Lung microvascular endothelial cell (primary cell): ENCODE measurements around the gene FERMT2. TPM values are rescaled to one million over a fixed set of nuclear protein-coding genes. Genes with fewer than 3 reads are reported as not detected.
"Not testable (repeated sequence)": the region's sequence is repeated elsewhere in the genome, so short reads cannot be mapped to it uniquely, and the experiment has no call there.

Experiments used
- DNase-seq, 2 donors: peaks; one replicate each; pipeline versions ENCODE4 v3.0.0 to v3.0.0-alpha.2; 2010; ENCODE audit warnings: low read depth in 2 of 2
- total RNA-seq: library from RNA; depleted of rRNA; stranded (reverse); fragments of >200 nt; gene quantifications from 2 replicates; pipeline ENCODE4 v1.2.1, GENCODE V29; 2014

FERMT2 gene
- total RNA-seq, 1 donor from 2014 or later = 61.3 TPM

DNA sequence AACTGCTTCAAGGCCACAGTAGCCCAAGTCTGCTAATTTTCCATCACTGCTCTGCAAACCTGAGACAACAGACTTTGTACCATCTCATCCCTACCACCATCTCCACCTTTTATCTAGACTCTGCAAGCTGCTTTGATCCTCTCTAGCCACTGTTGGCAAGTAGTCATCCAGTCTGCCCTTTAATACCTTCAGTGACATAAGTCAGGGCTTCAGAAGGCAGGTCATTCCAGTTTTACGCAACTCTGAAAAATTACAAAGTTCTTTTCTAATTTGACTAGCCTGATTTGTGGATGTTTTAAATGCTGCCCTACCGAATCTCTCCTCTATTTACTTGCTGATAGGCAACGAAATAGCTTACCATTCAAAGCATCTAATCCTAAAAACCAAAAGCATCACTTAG lies 2.8 kb downstream of the FERMT2 start:
- DNase-seq = no peak

DNA sequence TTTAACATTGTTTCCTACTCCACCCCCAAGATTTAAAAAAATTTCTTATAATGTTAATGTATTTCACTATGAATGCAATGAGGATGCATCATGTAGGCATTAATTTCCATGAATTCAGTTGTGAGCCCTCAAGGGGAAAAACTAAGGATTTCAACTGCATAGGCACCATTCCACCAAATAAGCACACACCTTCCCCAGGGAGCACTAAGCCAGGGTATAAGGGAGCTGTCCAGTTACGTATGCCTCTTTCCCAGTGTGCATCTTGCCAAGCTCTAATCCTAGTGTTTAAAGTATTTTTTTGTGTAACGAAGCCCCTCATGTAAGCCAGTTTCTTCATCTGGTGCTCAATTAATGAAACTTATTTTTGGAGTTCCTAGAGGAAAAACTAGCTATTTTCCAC lies 6.6 kb downstream of the FERMT2 start:
- DNase-seq = no peak

GRCh38 chr14:52939427-52939826 lies 11.4 kb downstream of the FERMT2 start:
- no peak for DNase-seq

DNA sequence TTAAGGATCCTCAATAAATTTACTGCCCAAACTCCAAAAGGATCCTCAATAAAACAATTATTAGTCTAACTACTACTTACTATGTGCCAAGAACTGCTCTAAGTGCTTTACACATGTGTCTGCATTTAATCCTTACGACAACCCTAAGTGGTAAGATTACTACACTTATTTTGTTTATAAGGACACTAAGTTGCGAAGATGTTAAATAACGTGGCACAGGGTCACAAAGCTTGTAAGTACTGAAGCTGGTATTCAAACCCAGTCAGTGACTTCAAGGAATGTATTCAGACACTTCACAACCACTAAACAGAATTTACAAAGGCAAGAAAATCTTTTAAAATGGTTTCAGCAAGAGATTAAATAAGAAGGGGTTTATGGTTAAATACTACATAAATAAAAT lies 13.0 kb downstream of the FERMT2 start:
- no peak for DNase-seq

DNA sequence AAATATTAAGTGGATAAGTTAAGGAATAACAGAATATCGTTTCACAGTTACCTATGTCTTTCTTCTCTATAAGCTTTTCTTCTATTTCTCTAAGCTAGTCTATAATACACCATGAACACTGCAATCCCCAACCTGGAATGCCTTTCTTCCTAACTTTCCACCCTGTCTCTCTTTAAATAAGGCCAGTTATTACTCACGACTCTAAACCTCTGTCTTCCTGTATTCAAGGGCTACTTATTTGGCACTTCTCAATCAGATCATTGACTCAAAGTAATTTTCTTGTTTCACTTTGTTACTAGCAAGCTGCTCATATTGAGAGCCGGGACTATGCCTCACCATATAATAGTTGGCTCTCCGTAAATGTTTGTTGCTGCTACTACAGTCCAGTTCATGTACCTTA lies 13.5 kb downstream of the FERMT2 start:
- DNase-seq = no peak

DNA sequence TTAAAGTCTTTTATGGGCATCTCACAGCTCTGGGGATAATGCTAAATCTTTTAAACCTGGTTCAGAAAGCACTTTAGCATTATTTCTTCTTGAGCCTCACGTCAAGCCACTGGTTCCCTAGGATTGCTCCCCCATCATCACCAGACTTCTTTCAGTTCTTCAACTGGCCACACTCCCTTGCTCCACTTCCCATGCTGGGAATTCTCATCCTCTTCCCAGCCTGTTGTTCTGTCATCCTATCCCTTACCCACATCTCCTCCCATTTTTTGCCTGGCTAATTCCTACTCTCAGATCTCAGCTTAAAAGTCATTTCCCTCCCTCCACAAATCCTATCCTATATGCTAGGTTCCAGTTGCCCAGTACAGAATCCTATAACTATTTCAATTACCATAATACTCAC lies 14.4 kb downstream of the FERMT2 start:
- DNase-seq = no peak

GRCh38 chr14:52935833-52936232 lies 15.0 kb downstream of the FERMT2 start:
- no peak for DNase-seq

GRCh38 chr14:52934762-52935161 lies 16.1 kb downstream of the FERMT2 start:
- no peak for DNase-seq

DNA sequence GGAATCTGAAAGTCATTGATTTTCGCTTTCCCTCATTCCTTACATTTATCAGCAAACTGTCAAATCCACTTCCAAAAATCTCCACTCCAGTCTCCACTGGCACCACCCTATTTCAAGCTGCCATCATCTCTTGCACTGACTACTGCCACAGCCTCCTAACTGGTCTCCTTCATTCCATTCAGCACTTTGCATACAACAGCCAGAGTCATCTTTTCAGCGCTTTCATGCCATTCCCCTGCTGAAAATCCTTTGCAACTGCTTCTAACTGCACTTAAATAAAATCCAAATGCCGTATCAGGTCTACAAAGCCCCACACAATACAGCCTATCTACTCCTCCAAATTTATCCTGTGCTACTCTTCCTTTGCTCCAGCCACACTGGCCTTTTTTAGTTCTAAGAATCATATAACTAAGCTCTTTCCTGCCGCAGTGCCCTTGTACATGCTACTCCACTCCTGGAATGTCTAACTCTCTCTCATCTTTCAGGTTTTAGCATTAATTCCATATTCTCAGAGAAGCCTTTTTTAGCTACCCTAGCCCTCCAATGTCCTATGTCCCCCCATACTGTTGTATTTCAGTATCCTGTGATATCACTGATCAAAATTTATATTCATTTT lies 21.6 kb downstream of the FERMT2 start:
- no peak for DNase-seq

- DNase-seq = no peak
Observed at GRCh38 chr14:52926953-52927352, 23.9 kb downstream of the FERMT2 start.

- DNase-seq = no peak
Observed at GRCh38 chr14:52923902-52924575, 26.8 kb downstream of the FERMT2 start.

GRCh38 chr14:52922656-52923055 lies 28.2 kb downstream of the FERMT2 start:
- peak in 1 of 2 donors; percentile 58 for DNase-seq

DNA sequence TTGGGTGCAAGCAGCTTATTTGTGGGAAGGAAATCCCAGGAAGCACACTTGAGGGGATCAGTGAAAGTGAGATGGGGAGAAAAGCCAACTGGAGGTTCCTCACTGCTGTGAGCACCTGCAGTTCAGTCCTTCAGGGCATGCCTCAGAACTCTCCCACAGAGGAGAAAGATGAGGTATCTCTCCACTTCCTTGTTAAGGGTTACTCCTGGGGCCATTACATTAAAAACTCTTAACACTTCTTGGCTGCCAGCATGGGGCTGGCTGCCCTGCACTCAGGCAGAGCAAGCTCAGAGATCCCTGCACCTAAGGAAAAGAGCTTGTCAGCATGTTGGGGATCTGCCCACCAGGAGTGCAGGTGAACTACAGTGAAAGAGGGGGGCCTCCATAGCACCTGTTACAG lies 28.8 kb downstream of the FERMT2 start:
- DNase-seq = no peak

DNA sequence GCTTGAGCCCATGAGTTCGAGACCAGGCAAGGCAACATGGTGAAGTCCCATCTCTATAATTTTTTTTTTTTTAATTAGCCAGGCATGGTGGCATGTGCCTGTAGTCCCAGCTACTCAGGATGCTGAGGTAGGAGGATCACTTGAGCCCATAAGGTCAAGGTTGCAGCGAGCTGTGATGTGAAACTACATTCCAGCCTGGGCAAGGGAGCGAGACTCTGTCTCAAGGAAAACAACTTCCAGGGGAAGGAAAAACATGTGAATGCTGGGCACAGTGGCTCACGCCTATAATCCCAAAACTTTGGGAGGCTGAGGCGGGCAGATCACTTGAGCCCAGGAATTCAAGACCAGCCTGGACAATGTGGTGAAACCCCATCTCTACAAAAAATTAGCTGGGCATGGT lies 30.4 kb downstream of the FERMT2 start:
- DNase-seq = not testable (repeated sequence)

DNA sequence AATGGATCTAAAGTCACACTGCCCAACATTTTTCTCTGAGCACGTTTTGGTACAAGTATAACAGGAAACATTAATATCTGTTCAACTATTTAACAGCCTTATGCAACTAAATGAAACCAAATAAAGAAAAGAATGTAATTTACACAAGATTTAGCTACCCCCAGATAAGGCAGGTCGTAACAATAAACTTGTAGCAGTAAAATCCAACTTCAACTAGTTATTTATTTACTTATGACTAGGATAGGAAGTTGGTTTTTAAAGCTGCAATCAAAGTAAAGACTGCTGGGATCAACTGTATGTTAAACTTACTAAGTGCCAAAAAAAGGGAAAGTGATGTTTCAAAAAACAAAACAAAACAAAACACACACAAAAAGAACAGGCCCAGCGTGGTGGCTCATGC lies 30.9 kb downstream of the FERMT2 start:
- DNase-seq = peak in 1 of 2 donors; percentile 10

DNA sequence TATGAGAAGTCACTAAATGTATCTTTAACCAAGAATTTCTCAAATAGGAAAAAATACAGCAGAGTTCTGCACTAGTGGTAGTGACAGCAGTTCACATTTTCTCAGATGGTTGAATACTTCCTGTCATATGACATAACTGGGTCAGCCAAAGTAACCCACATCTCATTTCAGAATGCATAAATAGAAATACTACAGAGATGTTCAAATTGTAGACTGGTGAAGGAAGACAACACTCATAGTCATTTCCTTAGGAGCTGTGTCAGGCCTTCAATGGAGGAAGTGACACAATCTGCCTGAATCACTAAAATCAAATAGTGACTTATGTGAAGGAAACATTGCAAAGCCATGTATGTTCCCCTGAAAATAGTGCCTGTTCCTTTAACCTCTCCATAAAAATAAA lies 32.4 kb downstream of the FERMT2 start:
- DNase-seq = peak; percentile 82 to 96

DNA sequence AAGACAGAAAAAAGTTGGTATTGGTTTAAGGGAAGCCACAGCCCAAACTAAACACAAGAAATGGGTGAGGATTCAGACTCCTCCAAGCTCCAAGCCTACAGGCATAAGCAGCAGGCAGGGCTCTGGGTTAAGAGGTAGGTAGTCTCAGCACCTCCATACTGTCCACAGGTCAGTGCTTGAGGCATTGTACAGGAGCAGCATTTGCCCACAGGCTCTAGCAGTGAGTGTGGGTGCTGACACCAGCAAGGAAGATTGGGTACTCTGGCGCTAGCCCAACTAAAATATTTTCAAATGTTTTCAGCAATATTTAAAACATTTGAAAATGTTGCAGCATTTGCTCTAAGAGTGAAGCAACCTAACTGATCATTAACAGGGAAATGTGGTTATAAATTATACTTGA lies 33.1 kb downstream of the FERMT2 start:
- peak; percentile 25 to 40 for DNase-seq

DNA sequence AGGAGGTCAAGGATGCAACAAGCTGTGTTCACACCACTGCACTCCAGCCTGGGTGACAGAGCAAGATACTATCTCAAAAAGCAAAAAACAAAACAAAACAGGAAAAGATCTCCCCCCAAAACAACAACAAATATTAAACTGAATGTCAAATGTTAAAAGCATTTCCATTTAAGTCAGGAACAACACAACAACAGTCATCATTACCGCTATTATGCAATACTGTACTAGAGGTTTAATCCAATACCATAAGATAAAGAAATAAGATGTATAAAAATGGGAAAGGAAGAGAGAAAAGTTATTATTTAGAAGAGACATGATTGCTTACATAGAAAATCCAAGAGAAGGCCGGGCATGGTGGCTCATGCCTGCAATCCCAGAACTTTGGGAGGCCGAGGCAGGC lies 36.6 kb downstream of the FERMT2 start:
- DNase-seq = no peak

GRCh38 chr14:52913271-52913670 lies 37.6 kb downstream of the FERMT2 start:
- peak; percentile 19 to 78 for DNase-seq

GRCh38 chr14:52911904-52912303 lies 38.9 kb downstream of the FERMT2 start:
- no peak for DNase-seq

- DNase-seq = no peak
Observed at GRCh38 chr14:52910572-52910971, 40.3 kb downstream of the FERMT2 start.

- no peak for DNase-seq
Observed at GRCh38 chr14:52907949-52908348, 42.9 kb downstream of the FERMT2 start.

- DNase-seq = peak; percentile 31 to 86
Observed at GRCh38 chr14:52906141-52906601, 44.7 kb downstream of the FERMT2 start.
